Fibroblast of pulmonary artery (primary cell): ENCODE results near the gene NUDT6.

Source experiments
- DNase-seq: peaks from one replicate; pipeline ENCODE4 v3.0.0-alpha.2; 2010; ENCODE audit warnings: low read depth
- H3K4me3 ChIP-seq: replicated peaks from 2 replicates; pipeline ENCODE4 v1.5.1; 2011; ENCODE audit warnings: low read depth, mild to moderate bottlenecking, control low read depth, low read length, moderate library complexity
- CTCF ChIP-seq: IDR thresholded peaks from 2 replicates; pipeline ENCODE4 v1.5.1; 2011; ENCODE audit warnings: mild to moderate bottlenecking, control low read depth, low read length, inconsistent platforms; ENCODE audit errors: missing control alignments

Gene NUDT6

DNA sequence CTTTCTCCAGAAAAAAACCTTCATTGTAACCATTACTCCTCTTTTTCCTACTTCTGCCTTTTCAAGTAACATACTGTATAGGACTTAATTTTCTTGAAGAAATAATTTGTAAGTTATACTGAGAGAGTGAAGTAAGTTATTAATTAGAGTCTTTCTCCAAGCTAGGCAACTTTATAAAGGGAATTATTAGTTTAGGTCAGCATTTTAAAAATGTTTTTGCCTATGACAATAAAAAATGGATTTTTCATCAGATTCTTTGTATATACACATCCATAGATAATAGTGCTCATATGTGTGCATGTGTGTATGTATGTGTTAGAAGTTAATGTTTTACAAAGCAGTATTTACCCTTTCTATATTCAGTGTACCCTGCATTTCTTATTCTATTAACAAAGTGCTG is 10.4 kb upstream of the NUDT6 start:
- TF ChIP-seq CTCF: no peak
- no peak for DNase-seq
- no peak overlapping the region for H3K4me3 ChIP-seq

GRCh38 chr4:122930862-122931261 is 8.5 kb upstream of the NUDT6 start:
- DNase-seq: peak; percentile 56
- peak; percentile 31 for TF ChIP-seq CTCF

DNA sequence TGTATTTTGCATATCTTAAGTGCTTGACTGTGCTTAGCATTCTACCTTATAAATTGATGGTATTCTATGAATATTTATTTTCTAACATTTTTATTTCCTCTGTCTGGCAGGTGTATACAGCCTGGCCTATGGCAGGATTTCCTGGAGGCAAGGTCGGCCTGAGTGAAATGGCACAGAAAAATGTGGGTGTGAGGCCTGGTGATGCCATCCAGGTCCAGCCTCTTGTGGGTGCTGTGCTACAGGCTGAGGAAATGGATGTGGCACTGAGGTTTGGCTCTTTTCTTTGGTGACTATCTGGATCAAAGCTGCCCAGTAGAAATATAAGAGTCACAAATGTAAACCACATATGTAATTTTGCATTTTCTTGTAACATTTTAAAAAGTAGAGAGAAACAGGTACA is 6.5 kb upstream of the NUDT6 start:
- H3K4me3 ChIP-seq: no peak overlapping the region
- DNase-seq: no peak
- TF ChIP-seq CTCF: no peak

More at GRCh38 chr4:122930862-122931261, 8.5 kb upstream of the NUDT6 start:
- no peak overlapping the region for H3K4me3 ChIP-seq

DNA sequence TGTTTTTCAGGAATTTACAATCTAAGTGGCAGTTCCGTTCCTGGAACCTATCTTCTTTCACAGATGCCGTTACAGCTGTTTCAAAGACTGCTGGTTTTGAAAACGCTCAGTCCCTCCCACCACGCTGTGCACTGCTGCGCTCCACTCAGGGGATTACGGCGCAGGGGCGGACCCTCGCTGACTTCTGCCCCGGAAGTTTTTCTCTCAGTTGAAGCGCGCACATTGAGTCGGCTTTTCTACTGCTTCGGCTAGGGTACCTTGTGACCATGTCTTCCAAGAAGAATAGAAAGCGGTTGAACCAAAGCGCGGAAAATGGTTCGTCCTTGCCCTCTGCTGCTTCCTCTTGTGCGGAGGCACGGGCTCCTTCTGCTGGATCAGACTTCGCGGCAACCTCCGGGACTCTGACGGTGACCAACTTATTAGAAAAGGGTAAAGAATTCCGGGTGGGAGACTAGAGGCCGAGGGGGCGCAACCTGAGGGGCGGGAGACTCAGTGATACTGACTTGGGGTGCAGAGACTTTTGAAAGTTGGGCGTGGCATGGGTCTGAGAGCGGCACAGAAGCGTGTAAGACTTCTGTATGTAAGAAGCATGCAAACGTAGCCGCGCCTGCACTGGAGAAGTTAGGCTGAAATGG is 597 bp upstream of the NUDT6 start:
- peak; percentile 88 for DNase-seq
- H3K4me3 ChIP-seq: peak overlapping the region; percentile 91
- no peak for TF ChIP-seq CTCF

GRCh38 chr4:122921300-122921699 is 1.1 kb downstream of the NUDT6 start:
- H3K4me3 ChIP-seq: peak overlapping the region; percentile 91
- DNase-seq: no peak
- TF ChIP-seq CTCF: no peak

DNA sequence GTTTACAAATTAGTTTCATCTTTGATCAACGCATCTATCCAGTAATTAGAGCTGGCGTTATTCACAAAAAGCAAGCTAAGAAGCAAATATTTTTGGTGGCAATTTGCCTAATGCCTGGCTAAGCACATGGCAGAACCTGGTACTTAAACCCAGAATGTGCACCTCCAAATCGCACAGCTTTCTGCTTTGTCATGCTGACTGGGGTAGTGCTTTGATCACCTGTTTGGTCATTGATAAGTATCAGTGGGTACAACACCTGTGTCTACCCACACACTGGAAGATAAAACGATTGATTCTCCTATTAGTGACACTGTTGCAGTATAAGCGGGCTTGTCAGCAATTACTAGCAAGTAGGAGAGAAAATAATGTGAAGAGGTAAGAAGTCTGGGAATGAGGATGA is 1.9 kb downstream of the NUDT6 start:
- no peak for DNase-seq
- H3K4me3 ChIP-seq: no peak overlapping the region
- no peak for TF ChIP-seq CTCF

DNA sequence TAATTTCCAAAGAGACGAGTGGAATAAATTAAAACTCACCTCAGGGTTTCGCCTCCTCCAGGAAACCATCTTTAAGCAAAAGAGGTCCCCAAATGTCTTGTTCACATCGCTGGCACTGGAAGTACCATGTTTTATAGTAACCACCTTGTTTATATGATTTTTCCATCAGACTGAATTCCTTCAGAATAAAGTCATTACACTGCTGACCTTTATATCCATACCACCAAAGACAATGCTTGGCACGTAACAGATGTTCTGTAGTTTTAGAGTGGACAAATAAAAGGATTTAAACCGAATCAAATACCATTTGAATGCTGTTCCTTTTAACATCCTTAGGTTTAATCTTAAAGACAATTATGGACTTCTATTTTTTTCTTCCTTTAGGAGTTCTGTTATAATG is 4.7 kb downstream of the NUDT6 start:
- no peak for TF ChIP-seq CTCF
- DNase-seq: peak; percentile 66

More for the DNA sequence above, 4.7 kb downstream of the NUDT6 start:
- no peak overlapping the region for H3K4me3 ChIP-seq
